Hematopoietic multipotent progenitor cell treated with erythropoietin and hydrocortisone succinate and interleukin-3 and kit ligand, for 4 days (in vitro differentiated cells): Measurements from ENCODE around the gene DOCK4.

Source experiments
- DNase-seq: peaks from one replicate; pipeline ENCODE4 v3.0.0-alpha.2; 2015

The DOCK4 gene

GRCh38 chr7:111796671-111797070, 409.5 kb downstream of the DOCK4 start:
- peak; percentile 9 for DNase-seq

DNA sequence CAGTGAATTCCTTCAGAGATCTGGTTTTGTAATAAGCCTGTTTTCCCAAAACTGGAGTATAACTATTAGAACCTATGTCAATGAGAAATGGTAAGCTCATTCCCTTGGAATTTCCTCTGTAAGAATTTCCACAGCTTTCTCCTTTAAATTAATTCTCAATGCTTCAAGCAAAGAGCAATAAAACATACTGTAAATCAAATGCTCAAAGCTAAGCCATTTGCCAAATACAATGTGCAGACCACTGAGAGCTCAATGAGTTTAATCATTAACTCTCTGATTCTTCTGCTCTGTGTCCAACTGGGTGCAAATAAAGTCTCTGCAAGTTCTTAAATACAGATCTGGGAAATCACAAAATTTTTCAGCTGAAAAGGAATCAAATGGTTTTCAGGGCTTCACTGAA, 416.3 kb downstream of the DOCK4 start:
- no peak for DNase-seq

DNA sequence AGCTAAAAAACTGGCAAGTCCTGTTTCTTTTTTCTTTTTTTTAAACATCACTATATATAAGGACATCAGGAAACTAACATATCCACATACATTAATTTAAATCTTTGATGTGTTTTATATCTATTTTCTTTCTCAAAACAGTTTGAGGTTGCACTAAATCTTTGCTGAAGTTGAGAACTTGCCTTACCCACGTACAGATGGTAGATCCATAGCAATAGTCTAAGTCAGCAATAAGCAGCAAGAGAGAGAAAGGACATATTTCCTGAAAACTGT, 417.2 kb downstream of the DOCK4 start:
- DNase-seq = no peak

DNA sequence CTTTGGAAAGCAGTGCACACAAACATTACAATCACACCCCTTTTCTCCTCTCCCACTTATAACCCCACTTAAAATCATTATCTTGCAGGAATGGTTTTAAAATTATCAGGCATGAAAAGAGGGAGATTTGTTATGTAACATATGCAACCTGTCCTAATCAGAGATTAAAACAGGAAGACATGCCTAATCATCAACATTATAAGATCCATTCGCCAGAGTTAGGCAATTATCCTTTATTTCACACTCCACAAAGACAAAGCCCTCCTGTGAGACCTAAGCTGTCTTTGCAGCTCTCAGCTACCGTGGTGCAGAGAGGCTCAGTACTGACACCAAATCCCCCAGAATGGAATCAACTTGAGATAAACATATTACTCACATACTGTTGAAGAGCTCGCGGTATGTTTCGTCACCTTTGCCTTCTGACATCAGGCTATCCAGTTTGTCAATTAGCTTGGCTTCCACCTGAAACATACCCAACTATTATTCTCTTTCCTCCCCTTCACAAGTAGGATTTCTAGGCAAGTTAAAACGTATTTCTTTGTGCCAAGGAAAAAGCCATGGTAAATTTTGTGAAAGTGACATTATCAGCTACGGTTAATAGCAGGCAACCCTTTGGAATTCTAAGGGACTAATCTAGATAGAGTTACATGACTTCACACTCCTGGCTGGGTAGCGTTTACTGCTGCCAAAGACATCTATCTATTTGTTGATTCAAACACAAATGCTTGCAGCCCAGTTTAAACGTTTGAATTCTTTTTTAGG, 417.7 kb downstream of the DOCK4 start:
- no peak for DNase-seq

DNA sequence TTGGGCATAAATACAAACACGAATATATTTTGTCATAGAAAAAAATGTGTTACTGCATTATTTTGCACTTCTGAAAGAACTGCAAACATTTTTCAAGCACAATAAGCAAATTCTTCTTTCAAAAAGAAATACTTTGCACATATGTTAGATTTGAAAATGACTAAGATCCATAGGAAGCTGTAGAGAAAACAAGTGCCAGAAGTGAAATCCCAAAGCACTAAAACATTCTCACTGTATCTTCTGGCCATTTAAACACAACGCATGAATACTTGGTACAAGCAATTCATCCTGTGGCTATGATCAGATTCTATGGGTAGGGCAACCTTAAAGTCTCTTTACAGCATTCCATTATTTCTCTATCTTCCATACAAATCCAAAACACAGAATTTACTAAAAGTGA, 418.5 kb downstream of the DOCK4 start:
- no peak for DNase-seq

GRCh38 chr7:111787099-111787498, 419.1 kb downstream of the DOCK4 start:
- no peak for DNase-seq

DNA sequence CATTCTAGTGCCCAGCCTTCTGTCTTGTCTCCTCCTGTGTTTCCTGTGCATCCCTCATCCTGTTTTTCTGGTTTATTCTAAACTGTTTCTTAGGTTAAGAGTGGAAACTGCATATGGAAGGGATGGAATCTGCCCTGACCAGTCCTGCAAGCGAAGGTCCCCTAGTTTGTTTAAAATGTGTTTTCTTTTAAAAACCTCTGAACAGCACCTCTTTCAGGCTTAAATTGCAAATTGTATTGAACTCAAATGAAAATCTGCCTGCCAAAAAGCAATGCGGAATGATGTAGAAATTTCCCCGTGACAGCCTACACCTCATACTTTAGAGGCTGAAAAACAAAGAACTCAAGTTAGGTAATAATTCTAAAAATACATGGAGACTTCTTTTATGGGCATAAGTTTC, 421.1 kb downstream of the DOCK4 start:
- DNase-seq = no peak

DNA sequence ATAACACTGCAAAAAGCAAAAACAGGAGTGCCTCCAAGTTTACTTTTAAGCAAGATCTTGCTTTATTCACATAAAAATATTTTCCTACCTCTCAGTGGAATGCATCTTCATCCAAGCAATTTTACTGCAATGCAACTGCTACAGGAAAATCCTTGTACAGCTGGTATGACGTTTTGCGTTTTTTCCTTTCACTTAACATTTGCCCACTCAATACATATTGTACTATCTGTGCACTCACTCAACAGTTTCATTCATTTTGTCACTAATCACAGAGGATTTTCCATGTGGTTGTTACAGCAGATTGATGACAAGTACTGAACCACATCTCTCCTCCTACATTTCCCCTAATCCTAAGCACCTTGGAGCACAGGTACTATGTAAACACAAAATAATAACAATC, 421.9 kb downstream of the DOCK4 start:
- no peak for DNase-seq

DNA sequence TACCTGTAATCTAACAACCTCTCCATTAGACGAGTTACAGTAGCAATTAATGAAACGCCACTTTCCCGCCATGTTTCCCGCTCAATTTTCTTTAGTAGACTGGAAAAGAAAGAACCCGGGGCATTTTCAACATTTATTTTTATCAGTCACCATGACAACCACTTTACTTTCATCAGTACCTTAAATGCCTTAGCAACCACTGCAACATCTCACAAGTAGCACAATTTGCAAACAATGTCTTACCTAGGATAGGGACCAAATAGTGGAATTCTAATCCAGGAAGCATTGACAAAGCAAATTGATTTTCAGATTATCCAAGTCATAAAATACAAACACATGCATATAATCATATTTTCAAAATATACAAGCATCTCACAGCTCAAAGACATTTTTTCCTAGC, 422.3 kb downstream of the DOCK4 start:
- DNase-seq = no peak

GRCh38 chr7:111780527-111780926, 425.7 kb downstream of the DOCK4 start:
- DNase-seq = no peak

DNA sequence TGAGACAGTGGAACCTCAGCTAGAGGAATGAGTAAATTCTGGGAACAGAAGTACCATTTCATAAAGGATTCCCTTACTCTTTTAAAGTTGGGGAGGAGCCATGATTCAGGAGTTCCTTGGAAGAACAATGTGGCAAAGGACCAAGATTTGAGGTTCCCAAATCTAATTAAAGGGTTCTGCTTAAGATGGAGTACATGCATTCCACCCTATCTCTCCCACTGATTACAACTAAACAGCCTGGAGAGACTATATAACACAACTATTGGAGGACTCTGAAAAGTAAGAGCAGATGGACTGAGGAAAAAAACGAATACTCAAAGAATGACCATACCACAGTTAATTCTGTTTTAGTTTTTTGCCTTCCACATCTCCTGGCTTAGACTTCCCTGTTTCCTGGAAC, 431.0 kb downstream of the DOCK4 start:
- no peak for DNase-seq

- DNase-seq = no peak
Measured at GRCh38 chr7:111772716-111773115, 433.5 kb downstream of the DOCK4 start.

DNA sequence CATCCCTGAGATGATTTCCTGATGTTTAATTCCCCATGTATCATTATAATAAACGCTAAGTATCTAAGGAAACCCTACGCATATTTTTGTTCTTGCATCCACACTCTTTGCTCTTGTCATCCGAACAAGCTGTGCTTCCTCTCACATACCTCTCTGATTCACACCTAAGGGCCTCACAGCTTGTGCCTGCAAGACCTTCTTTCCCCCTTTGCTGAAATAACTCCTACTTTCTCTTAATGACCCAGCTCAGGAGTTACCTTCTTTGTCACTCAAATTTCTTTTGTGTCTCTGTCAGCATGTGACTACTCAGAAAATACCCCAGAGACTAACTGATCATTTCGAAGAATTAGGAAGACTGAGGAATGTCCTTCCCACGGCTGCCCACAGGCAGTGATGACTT, 434.6 kb downstream of the DOCK4 start:
- DNase-seq = no peak

DNA sequence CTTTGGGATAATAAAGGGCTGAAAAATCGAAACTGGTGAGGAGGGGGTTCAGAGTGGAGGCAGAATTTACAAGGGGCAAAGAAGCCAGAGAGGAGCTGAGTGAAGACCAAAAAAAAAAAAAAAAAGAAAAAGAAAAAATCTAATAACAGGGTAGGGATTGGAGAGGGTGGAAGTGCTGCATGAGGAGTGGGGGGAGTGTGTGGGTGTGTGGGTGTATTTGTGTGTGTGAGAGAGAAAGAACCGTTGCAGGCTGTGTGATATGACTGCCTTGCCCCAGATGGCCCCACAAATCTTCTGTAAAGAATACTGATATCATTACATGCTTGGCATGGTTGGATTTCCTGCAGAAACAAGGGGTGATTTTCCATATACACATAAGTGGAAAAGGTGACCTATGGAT, 436.1 kb downstream of the DOCK4 start:
- DNase-seq = no peak

GRCh38 chr7:111765751-111766643, 440.2 kb downstream of the DOCK4 start:
- DNase-seq = no peak

- peak; percentile 71 for DNase-seq
Measured at GRCh38 chr7:111763221-111763801, 442.9 kb downstream of the DOCK4 start.

GRCh38 chr7:111762799-111763198, 443.4 kb downstream of the DOCK4 start:
- DNase-seq = no peak

- no peak for DNase-seq
Measured at GRCh38 chr7:111762211-111762610, 444.0 kb downstream of the DOCK4 start.

DNA sequence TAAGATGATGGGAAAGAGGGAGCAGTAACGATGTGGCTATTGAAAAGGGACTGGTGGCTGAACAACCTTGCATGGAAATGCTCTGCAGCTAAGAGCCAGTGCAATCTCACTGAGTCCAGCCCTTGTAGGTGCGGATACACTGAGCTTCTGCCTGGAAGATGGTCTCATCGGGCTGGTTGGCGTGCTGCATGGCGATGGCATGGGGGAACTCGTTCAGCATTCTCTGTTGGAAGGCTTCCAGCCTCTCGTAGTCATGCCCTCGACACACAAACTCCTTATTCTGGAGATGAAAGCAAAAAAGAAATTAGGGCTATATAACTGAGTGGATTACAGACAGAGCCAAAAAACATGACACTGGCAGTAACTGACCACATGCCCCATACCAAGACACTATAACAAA, 446.2 kb downstream of the DOCK4 start:
- DNase-seq = no peak

- DNase-seq = no peak
Measured at GRCh38 chr7:111758332-111758731, 447.9 kb downstream of the DOCK4 start.

DNA sequence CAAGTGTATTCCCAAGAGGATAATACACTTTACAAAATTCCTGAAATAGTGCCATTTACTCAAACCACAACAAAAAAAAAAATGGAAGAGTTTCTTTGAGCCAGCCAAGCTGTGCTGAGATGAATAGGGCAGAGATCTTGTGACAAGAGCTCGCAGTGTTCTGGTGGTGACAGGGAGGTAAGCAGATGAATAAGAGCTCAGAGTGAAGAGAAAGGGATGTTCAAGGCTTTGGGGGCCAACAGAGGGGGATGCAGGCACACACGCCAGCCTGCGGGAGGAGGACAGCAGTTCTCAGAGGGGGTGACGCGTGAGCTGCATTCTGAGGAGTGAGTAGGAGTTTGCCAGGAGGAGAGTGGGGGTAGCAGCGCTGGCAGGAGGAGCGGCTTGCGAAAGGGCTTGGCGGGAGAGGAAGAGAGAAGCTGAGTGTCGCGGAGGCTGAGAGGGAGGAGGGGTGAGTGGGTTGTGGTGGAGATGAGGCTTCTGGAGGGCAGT, 449.5 kb downstream of the DOCK4 start:
- DNase-seq = peak; percentile 25

DNA sequence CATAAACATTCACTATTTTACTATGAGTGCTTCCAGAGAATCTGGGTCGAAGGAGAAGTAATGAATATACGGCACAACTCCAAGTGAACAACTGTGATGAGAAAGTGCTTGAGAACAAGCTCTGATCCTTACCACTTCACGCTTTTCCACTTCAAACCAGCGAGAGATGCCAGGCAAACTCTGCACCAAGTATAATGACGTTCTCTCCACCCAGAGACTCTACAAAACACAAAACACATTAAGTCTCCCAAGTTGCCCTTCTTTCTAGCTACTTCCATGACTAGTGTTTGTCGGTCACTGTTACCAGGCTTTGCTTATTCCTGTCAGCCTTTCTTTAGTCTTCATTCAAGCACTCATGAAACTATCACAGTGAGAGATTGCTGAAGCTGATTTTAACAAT, 450.8 kb downstream of the DOCK4 start:
- DNase-seq = no peak

DNA sequence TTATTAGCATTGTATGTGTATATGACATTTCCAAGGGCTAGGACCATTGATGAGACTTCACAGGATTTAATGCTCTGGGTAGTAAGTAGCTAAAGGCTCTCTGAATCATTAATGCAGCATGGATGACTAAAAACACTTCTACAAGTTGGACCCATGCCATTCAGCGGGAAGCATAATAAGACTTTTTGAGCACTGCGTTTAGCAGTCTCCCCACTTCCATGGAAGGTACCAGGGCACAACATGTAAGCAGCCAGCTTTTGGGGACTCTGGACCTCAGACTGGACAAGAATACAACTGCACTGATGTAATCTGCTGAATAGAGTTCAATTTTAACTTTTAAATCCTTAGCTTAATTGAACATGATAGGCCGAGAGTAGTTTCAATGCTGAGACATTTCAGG, 452.2 kb downstream of the DOCK4 start:
- no peak for DNase-seq

- peak; percentile 83 for DNase-seq
Measured at GRCh38 chr7:111752022-111752582, 454.1 kb downstream of the DOCK4 start.
